Neural crest cell (in vitro differentiated cells): ENCODE data around the gene RAB4A. TPM values are rescaled to one million over a fixed set of nuclear protein-coding genes. Genes with fewer than 3 reads are reported as not detected.

ENCODE experiments used
- DNase-seq: peaks from one replicate; pipeline ENCODE4 v3.0.0; 2021; ENCODE audit warnings: low read depth, mixed read lengths, low spot score
- H3K27ac Mint-ChIP-seq: one replicate; pipeline ENCODE4 v1.8.0; 2021; ENCODE audit warnings: mild to moderate bottlenecking, mixed read lengths; ENCODE audit not compliant: unreplicated experiment
- H3K27me3 Mint-ChIP-seq: 2 replicates; pipeline ENCODE4 v1.8.0; 2021; ENCODE audit warnings: low read depth, mild to moderate bottlenecking, mixed read lengths
- H3K36me3 Mint-ChIP-seq: 2 replicates; pipeline ENCODE4 v1.8.0; 2021; ENCODE audit warnings: low read depth, mild to moderate bottlenecking, mixed read lengths
- H3K4me1 Mint-ChIP-seq: 2 replicates; pipeline ENCODE4 v1.8.0; 2021; ENCODE audit warnings: mixed read lengths
- H3K4me3 Mint-ChIP-seq: one replicate; pipeline ENCODE4 v1.8.0; 2021; ENCODE audit warnings: mild to moderate bottlenecking, mixed read lengths
- H3K9me3 Mint-ChIP-seq: 2 replicates; pipeline ENCODE4 v1.8.0; 2021; ENCODE audit warnings: mixed read lengths
- CTCF ChIP-seq: fragments of 200-600 bp; sonication (generic); conservative IDR thresholded peaks from 2 replicates; pipeline ENCODE4 v1.5.0; 2021; ENCODE audit warnings: antibody characterized with exemption, mild to moderate bottlenecking
- total RNA-seq: library from RNA; stranded (reverse); gene quantifications from 2 replicates; pipeline ENCODE4 v1.2.1, GENCODE V29; 2021

The RAB4A gene
- total RNA-seq, 1 donor from 2014 or later: 69.0 TPM

- Mint-ChIP-seq H3K9me3 (no peaks in the 10 kb centered on the region), H3K4me3 (no peak overlapping the region), H3K4me1 (peaks cover 11% of the 10 kb centered on the region), H3K27ac (no peak overlapping the region), H3K36me3 (peaks cover 8% of the 10 kb centered on the region), H3K27me3 (no peaks in the 10 kb centered on the region)
- DNase-seq: no peak
- TF ChIP-seq CTCF: no peak
Observed at GRCh38 chr1:229316166-229316565, 45.3 kb downstream of the RAB4A start.

- Mint-ChIP-seq H3K27ac (no peak overlapping the region), H3K36me3 (peaks cover 8% of the 10 kb centered on the region), H3K27me3 (no peaks in the 10 kb centered on the region), H3K4me3 (no peak overlapping the region), H3K9me3 (no peaks in the 10 kb centered on the region), H3K4me1 (peaks cover 6% of the 10 kb centered on the region)
- no peak for DNase-seq
- no peak for TF ChIP-seq CTCF
Observed at GRCh38 chr1:229318056-229318455, 47.1 kb downstream of the RAB4A start.

GRCh38 chr1:229319487-229319886 is 48.6 kb downstream of the RAB4A start:
- H3K27me3 Mint-ChIP-seq: no peaks in the 10 kb centered on the region
- H3K4me3 Mint-ChIP-seq: no peak overlapping the region
- TF ChIP-seq CTCF: no peak
- peaks cover 6% of the 10 kb centered on the region for H3K4me1 Mint-ChIP-seq
- no peak for DNase-seq
- H3K27ac Mint-ChIP-seq: no peak overlapping the region
- H3K36me3 Mint-ChIP-seq: peaks cover 9% of the 10 kb centered on the region
- H3K9me3 Mint-ChIP-seq: no peaks in the 10 kb centered on the region

- Mint-ChIP-seq H3K4me1 (peaks cover 17% of the 10 kb centered on the region), H3K27me3 (no peaks in the 10 kb centered on the region), H3K4me3 (no peak overlapping the region), H3K9me3 (no peaks in the 10 kb centered on the region), H3K27ac (no peak overlapping the region), H3K36me3 (peaks cover 18% of the 10 kb centered on the region)
- TF ChIP-seq CTCF: no peak
- no peak for DNase-seq
Observed at GRCh38 chr1:229323201-229323600, 52.3 kb downstream of the RAB4A start.

GRCh38 chr1:229323885-229324553 is 53.1 kb downstream of the RAB4A start:
- peaks cover 15% of the 10 kb centered on the region for H3K4me1 Mint-ChIP-seq
- H3K27me3 Mint-ChIP-seq: no peaks in the 10 kb centered on the region
- TF ChIP-seq CTCF: no peak
- no peak for DNase-seq
- peaks cover 18% of the 10 kb centered on the region for H3K36me3 Mint-ChIP-seq
- H3K4me3 Mint-ChIP-seq: no peak overlapping the region
- no peak overlapping the region for H3K27ac Mint-ChIP-seq
- H3K9me3 Mint-ChIP-seq: no peaks in the 10 kb centered on the region
